ENCODE data around the gene ARID1B.

- TF ChIP-seq CTCF (IDR thresholded peaks at IDR 0.05) (no peak), EP300 (IDR thresholded peaks at IDR 0.05) (no peak), POLR2A (IDR thresholded peaks at IDR 0.05) (no peak)
These were observed 318.9 kb downstream of the ARID1B start for GRCh38 chr6:157096105-157096504.
